PFSK-1 (cell line): ENCODE measurements around the gene GPR87.

Experiments used
- FOXP2 ChIP-seq: optimal IDR thresholded peaks from 2 replicates; pipeline ENCODE3; 2011; ENCODE audit warnings: borderline replicate concordance, control low read depth, inconsistent platforms; ENCODE audit not compliant: insufficient read depth; ENCODE audit errors: extremely low read length, extremely low read depth
- POLR2AphosphoS5 ChIP-seq: IDR thresholded peaks from 2 replicates; pipeline ENCODE4 v1.6.1; 2012; ENCODE audit warnings: low read depth, mild to moderate bottlenecking, control low read depth, low read length, moderate library complexity
- TAF1 ChIP-seq: IDR thresholded peaks from 2 replicates; pipeline ENCODE4 v1.6.1; 2012; ENCODE audit warnings: low read length, control low read depth, borderline replicate concordance; ENCODE audit not compliant: insufficient read depth

- no peak for TF ChIP-seq POLR2AphosphoS5
- no peak for TF ChIP-seq TAF1
- TF ChIP-seq FOXP2, result no peak
Observed at GRCh38 chr3:151322511-151322910, 5.9 kb upstream of the GPR87 start.
